Astrocyte (in vitro differentiated cells and primary cell): ENCODE data around the gene CFAP65. TPM values are rescaled to one million over a fixed set of nuclear protein-coding genes. Genes with fewer than 3 reads are reported as not detected.

Experiments used
- DNase-seq: peaks from one replicate; pipeline ENCODE4 v3.0.0-alpha.2; 2010; ENCODE audit warnings: low read depth
- FAIRE-seq: peaks from 2 replicates; lab custom pipeline; 2011; peaks lifted over from hg19 to GRCh38; lab: Jason Lieb, UNC
- H2AFZ ChIP-seq: 2 replicates; pipeline ENCODE4 v1.6.0; 2012; ENCODE audit warnings: low read depth, low read length, inconsistent platforms
- H3K27ac ChIP-seq: 2 replicates; pipeline ENCODE4 v1.5.1; 2011; ENCODE audit warnings: low read depth, low read length, inconsistent platforms
- H3K27me3 ChIP-seq: 2 replicates; pipeline ENCODE4 v1.6.0; 2011; ENCODE audit warnings: low read length, inconsistent platforms; ENCODE audit not compliant: insufficient read depth
- H3K36me3 ChIP-seq: 2 replicates; pipeline ENCODE4 v1.5.1; 2011; ENCODE audit warnings: low read length, inconsistent platforms; ENCODE audit not compliant: insufficient read depth
- H3K4me1 ChIP-seq: 2 replicates; pipeline ENCODE4 v1.5.1; 2011; ENCODE audit warnings: low read length, inconsistent platforms; ENCODE audit not compliant: insufficient read depth
- H3K4me2 ChIP-seq: 2 replicates; pipeline ENCODE4 v1.6.0; 2012; ENCODE audit warnings: low read length, inconsistent platforms
- H3K4me3 ChIP-seq: 2 replicates; pipeline ENCODE4 v1.5.1; 2011; ENCODE audit warnings: low read depth, mild to moderate bottlenecking, low read length, inconsistent platforms; ENCODE audit not compliant: insufficient read depth
- H3K79me2 ChIP-seq: 2 replicates; pipeline ENCODE4 v1.6.0; 2012; ENCODE audit warnings: mild to moderate bottlenecking, low read length, inconsistent platforms; ENCODE audit not compliant: insufficient read depth
- H3K9ac ChIP-seq: 2 replicates; pipeline ENCODE4 v1.6.0; 2012; ENCODE audit warnings: mild to moderate bottlenecking, low read length, inconsistent platforms
- H3K9me3 ChIP-seq: 2 replicates; pipeline ENCODE4 v1.5.1; 2012; ENCODE audit warnings: low read depth, mild to moderate bottlenecking, low read length, inconsistent platforms; ENCODE audit not compliant: insufficient read depth
- H4K20me1 ChIP-seq: 2 replicates; pipeline ENCODE4 v1.6.0; 2012; ENCODE audit warnings: low read length, inconsistent platforms; ENCODE audit not compliant: insufficient read depth
- H3K27ac Mint-ChIP-seq: one replicate; pipeline ENCODE4 v1.8.0; 2021; ENCODE audit warnings: mild to moderate bottlenecking, mixed read lengths; ENCODE audit not compliant: unreplicated experiment
- H3K27me3 Mint-ChIP-seq: one replicate; pipeline ENCODE4 v1.8.0; 2021; ENCODE audit warnings: low read depth, mixed read lengths; ENCODE audit not compliant: unreplicated experiment
- H3K36me3 Mint-ChIP-seq: one replicate; pipeline ENCODE4 v1.8.0; 2021; ENCODE audit warnings: low read depth, mixed read lengths; ENCODE audit not compliant: unreplicated experiment
- H3K4me1 Mint-ChIP-seq: one replicate; pipeline ENCODE4 v1.8.0; 2021; ENCODE audit warnings: low read depth, mixed read lengths; ENCODE audit not compliant: unreplicated experiment
- H3K4me3 Mint-ChIP-seq: one replicate; pipeline ENCODE4 v1.8.0; 2021; ENCODE audit warnings: mild to moderate bottlenecking, moderate library complexity, mixed read lengths; ENCODE audit not compliant: unreplicated experiment
- H3K9me3 Mint-ChIP-seq: one replicate; pipeline ENCODE4 v1.8.0; 2021; ENCODE audit warnings: mild to moderate bottlenecking, mixed read lengths; ENCODE audit not compliant: unreplicated experiment
- EZH2 ChIP-seq: IDR thresholded peaks from 2 replicates; pipeline ENCODE4 v1.6.1; 2012; ENCODE audit warnings: mild to moderate bottlenecking, low read length, inconsistent platforms; ENCODE audit not compliant: insufficient read depth
- total RNA-seq: library from RNA; stranded (reverse); gene quantifications from 2 replicates; pipeline ENCODE4 v1.2.1, GENCODE V29; 2021
- TF ChIP-seq, protein P1 (sequence below): IDR thresholded peaks from 2 replicates; pipeline ENCODE4 v1.5.1; 2011; ENCODE audit warnings: low read depth, mild to moderate bottlenecking, inconsistent platforms, low read length, moderate library complexity; ENCODE audit not compliant: insufficient read depth

CFAP65 gene
- total RNA-seq, 1 donor from 2014 or later, result 0.27 TPM

DNA sequence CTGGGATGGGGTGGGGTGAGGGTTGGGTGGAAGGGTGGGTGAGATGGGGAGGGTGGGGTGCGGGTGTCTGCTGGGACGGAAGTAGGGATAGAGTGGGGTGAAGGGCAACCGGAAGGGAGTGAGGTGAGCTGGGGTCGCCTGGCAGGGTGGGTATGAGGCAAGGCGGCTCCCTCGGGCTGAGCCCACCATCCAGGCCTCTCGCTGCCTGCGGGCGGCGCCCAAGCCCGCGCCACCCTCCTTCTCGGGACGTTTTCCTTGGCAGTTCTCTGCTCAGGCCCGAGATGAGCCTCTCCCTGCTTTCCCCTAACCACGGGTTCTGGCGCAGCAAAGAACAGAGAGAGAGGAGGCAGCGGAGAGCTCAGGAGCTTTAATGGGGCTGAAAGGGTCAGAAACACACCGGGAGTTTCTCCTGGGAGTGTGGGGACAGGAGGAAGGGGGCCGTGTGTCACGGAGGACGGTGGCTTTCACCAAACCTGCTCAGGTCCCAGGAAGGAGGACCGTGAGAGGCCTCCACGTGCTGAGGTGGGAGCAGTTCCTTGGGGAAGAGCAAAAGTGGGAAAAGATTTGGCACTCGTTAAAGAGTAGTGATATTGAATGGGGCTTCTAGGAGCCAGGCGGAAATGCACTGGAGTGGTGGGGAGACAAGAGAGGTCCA lies 60.5 kb downstream of the CFAP65 start:
- H3K4me1 Mint-ChIP-seq, result peaks cover 4% of the 10 kb centered on the region

DNA sequence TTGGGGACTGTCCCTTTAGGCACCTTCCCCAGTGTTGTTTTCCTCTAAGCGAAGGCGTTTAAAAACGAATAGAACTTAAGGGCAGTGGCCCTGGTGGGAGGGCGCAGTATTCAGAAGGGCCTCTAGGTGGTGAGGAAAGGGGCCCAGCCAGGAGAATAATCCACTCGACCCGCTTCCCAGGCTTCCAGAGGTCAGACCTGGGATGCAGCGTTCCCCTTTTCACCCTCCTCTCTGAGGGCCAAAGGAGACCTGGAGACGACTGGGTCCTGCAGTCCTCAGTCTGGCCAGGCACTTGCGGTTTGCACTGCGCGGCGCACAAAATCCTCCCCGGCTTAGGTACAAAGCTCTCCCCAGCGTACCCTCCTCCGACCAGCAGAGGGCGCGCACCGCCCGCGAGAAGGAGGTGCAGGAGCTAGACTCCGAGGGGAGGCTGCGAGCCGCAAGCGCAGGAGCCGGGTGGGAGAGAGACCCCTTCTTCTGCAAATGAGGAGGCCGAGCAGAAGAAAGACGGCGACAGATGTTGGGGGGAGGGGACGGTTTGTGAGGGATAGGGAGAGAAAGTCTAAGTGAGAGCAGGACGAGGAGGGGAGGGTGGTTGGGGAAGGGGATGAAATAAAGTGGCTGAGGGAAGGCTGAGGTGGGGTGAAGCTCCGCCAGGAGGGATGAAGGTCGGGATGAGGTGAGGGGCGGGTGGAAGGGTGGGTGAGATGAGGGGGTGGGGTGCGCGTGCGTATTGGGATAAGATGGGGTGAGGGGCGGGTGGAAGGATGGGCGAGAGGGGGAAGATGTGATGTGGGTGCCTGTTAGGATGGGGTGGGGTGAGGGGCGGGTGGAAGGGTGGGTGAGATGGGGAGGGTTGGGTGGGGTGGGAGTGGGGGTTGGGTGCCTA lies 61.2 kb downstream of the CFAP65 start:
- Histone ChIP-seq H2AFZ (peak overlapping the region; percentile 68), H3K9me3 (peaks cover 6% of the 10 kb centered on the region), H3K27ac (no peak overlapping the region), H3K27me3 (peaks cover 71% of the 10 kb centered on the region), H3K4me3 (peak overlapping the region; percentile 19), H4K20me1 (peaks cover 10% of the 10 kb centered on the region), H3K4me2 (peak overlapping the region; percentile 79), H3K79me2 (no peaks in the 10 kb centered on the region), H3K36me3 (no peaks in the 10 kb centered on the region), H3K9ac (no peak overlapping the region), H3K4me1 (no peaks in the 10 kb centered on the region)
- Mint-ChIP-seq H3K4me1 (peaks cover 4% of the 10 kb centered on the region), H3K9me3 (no peaks in the 10 kb centered on the region), H3K4me3 (no peak overlapping the region), H3K27me3 (peaks cover 80% of the 10 kb centered on the region), H3K36me3 (peaks cover 2% of the 10 kb centered on the region), H3K27ac (no peak overlapping the region)
- DNase-seq (peak; percentile 30), FAIRE-seq (no peak)
- TF ChIP-seq, protein P1, sequence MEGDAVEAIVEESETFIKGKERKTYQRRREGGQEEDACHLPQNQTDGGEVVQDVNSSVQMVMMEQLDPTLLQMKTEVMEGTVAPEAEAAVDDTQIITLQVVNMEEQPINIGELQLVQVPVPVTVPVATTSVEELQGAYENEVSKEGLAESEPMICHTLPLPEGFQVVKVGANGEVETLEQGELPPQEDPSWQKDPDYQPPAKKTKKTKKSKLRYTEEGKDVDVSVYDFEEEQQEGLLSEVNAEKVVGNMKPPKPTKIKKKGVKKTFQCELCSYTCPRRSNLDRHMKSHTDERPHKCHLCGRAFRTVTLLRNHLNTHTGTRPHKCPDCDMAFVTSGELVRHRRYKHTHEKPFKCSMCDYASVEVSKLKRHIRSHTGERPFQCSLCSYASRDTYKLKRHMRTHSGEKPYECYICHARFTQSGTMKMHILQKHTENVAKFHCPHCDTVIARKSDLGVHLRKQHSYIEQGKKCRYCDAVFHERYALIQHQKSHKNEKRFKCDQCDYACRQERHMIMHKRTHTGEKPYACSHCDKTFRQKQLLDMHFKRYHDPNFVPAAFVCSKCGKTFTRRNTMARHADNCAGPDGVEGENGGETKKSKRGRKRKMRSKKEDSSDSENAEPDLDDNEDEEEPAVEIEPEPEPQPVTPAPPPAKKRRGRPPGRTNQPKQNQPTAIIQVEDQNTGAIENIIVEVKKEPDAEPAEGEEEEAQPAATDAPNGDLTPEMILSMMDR, result peak; percentile 70
- TF ChIP-seq EZH2, result no peak

More for the DNA sequence above, 60.5 kb downstream of the CFAP65 start:
- no peaks in the 10 kb centered on the region for H3K9me3 Mint-ChIP-seq
- peaks cover 77% of the 10 kb centered on the region for H3K27me3 Mint-ChIP-seq
- Histone ChIP-seq H3K4me3 (no peak overlapping the region), H3K4me1 (no peaks in the 10 kb centered on the region), H3K27ac (no peak overlapping the region), H2AFZ (no peak overlapping the region), H3K9ac (no peak overlapping the region), H3K4me2 (no peak overlapping the region), H3K9me3 (peaks cover 6% of the 10 kb centered on the region), H3K79me2 (no peaks in the 10 kb centered on the region), H4K20me1 (peaks cover 10% of the 10 kb centered on the region), H3K36me3 (no peaks in the 10 kb centered on the region), H3K27me3 (peaks cover 70% of the 10 kb centered on the region)
- H3K4me3 Mint-ChIP-seq, result no peak overlapping the region
- TF ChIP-seq EZH2, result no peak
- DNase-seq (no peak), FAIRE-seq (no peak)
- H3K36me3 Mint-ChIP-seq, result peaks cover 2% of the 10 kb centered on the region
- peak overlapping the region; percentile 41 for H3K27ac Mint-ChIP-seq

- Mint-ChIP-seq H3K27ac (no peak overlapping the region), H3K4me1 (no peaks in the 10 kb centered on the region)
- H3K9ac ChIP-seq, result no peak overlapping the region
Observed at GRCh38 chr2:218975060-218975777, 66.1 kb downstream of the CFAP65 start.

More at GRCh38 chr2:218975060-218975777, 66.1 kb downstream of the CFAP65 start:
- Histone ChIP-seq H2AFZ (no peak overlapping the region), H3K79me2 (no peaks in the 10 kb centered on the region), H3K9me3 (no peaks in the 10 kb centered on the region), H3K4me2 (no peak overlapping the region), H3K4me3 (no peak overlapping the region), H3K36me3 (no peaks in the 10 kb centered on the region), H4K20me1 (no peaks in the 10 kb centered on the region), H3K27ac (no peak overlapping the region), H3K4me1 (no peaks in the 10 kb centered on the region), H3K27me3 (peaks cover 65% of the 10 kb centered on the region)
- TF ChIP-seq, protein P1, result no peak
- TF ChIP-seq EZH2, result no peak
- H3K4me3 Mint-ChIP-seq, result no peak overlapping the region
- H3K27me3 Mint-ChIP-seq, result peaks cover 83% of the 10 kb centered on the region
- H3K9me3 Mint-ChIP-seq, result peaks cover 2% of the 10 kb centered on the region
- DNase-seq, result no peak
- no peaks in the 10 kb centered on the region for H3K36me3 Mint-ChIP-seq
- FAIRE-seq, result no peak
